Mesendoderm (in vitro differentiated cells): ENCODE measurements around the gene ZNF341.
A peak's percentile ranks its signal among the peaks of the same experiment; 100 is the strongest.

Experiments
- DNase-seq: peaks from one replicate; pipeline ENCODE4 v3.0.0; 2013
- H2AK5ac ChIP-seq: 2 replicates; pipeline ENCODE4 v1.6.1; 2013; ENCODE audit warnings: low read length, inconsistent platforms
- H2BK120ac ChIP-seq: 2 replicates; pipeline ENCODE4 v1.6.1; 2013; ENCODE audit warnings: low read depth, mild to moderate bottlenecking, low read length, moderate library complexity, mixed read lengths
- H2BK15ac ChIP-seq: replicated peaks from 2 replicates; pipeline ENCODE4 v1.6.1; 2013; ENCODE audit warnings: low read depth, mild to moderate bottlenecking, moderate library complexity
- H2BK5ac ChIP-seq: 2 replicates; pipeline ENCODE4 v1.6.1; 2013; ENCODE audit warnings: low read length, inconsistent platforms
- H3K18ac ChIP-seq: 2 replicates; pipeline ENCODE4 v1.6.1; 2013; ENCODE audit warnings: mild to moderate bottlenecking, low read length, mixed read lengths
- H3K23ac ChIP-seq: one replicate; pipeline ENCODE4 v1.6.1; 2013; ENCODE audit warnings: low read length
- H3K27ac ChIP-seq: 2 replicates; pipeline ENCODE4 v1.5.1; 2013; ENCODE audit warnings: low read depth, mild to moderate bottlenecking, inconsistent platforms, low read length, moderate library complexity
- H3K27me3 ChIP-seq: 2 replicates; pipeline ENCODE4 v1.6.1; 2013; ENCODE audit warnings: low read length, control low read depth, mild to moderate bottlenecking, inconsistent platforms; ENCODE audit not compliant: insufficient read depth, poor library complexity
- H3K36me3 ChIP-seq: 2 replicates; pipeline ENCODE4 v1.6.1; 2013; ENCODE audit warnings: low read length, inconsistent platforms; ENCODE audit not compliant: control insufficient read depth, insufficient read depth
- H3K4ac ChIP-seq: one replicate; pipeline ENCODE4 v1.6.1; 2013; ENCODE audit warnings: low read depth, mild to moderate bottlenecking, low read length, moderate library complexity
- H3K4me1 ChIP-seq: 2 replicates; pipeline ENCODE4 v1.6.1; 2013; ENCODE audit warnings: low read depth, low read length, inconsistent platforms; ENCODE audit not compliant: control insufficient read depth
- H3K4me2 ChIP-seq: 2 replicates; pipeline ENCODE4 v1.6.1; 2013; ENCODE audit warnings: low read length
- H3K4me3 ChIP-seq: 2 replicates; pipeline ENCODE4 v1.5.1; 2013; ENCODE audit warnings: mild to moderate bottlenecking, low read length
- H3K56ac ChIP-seq: one replicate; pipeline ENCODE4 v1.6.1; 2013; ENCODE audit warnings: low read length
- H3K79me1 ChIP-seq: 2 replicates; pipeline ENCODE4 v1.6.1; 2013; ENCODE audit warnings: low read length, inconsistent platforms
- H3K79me2 ChIP-seq: 2 replicates; pipeline ENCODE4 v1.6.1; 2013; ENCODE audit warnings: mild to moderate bottlenecking, low read length; ENCODE audit not compliant: control insufficient read depth, insufficient read depth
- H3K9ac ChIP-seq: 2 replicates; pipeline ENCODE4 v1.6.1; 2013; ENCODE audit warnings: low read length, inconsistent platforms
- H4K5ac ChIP-seq: one replicate; pipeline ENCODE4 v1.6.1; 2013; ENCODE audit warnings: low read length
- H4K8ac ChIP-seq: one replicate; pipeline ENCODE4 v1.6.1; 2013; ENCODE audit warnings: low read depth, mild to moderate bottlenecking, control low read depth, low read length, moderate library complexity
- WGBS: extraction: QIAGEN DNeasy Blood & Tissue Kit; methylation state at CpG from one replicate; pipeline ENCODE4 v1.1.7; 2013; ENCODE audit warnings: low lambda C conversion rate, missing lambda C conversion rate; ENCODE audit not compliant: insufficient coverage; ENCODE audit errors: extremely low coverage; 5-methylcytosine and 5-hydroxymethylcytosine counted together

ZNF341 gene

DNA sequence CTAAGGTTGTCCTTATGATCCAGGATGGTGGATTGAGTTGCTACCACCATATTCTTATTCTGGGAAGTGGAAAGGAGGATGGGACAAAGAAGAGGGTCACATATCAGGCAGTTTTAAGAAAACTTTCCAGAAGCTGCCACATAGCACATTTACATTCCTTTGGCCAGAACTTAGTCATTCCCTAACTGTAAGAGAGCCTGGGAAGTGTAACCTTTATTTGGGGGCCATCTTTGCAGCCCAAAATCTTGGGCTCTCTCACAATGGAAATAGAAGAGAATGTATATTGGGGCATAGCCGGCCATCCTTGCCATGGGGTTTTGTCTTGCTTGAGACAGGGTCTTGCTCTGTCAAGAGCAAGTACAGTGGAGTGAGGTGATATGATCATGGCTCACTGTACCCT lies 8.4 kb downstream of the ZNF341 start:
- Histone ChIP-seq H3K4me1 (no peaks in the 10 kb centered on the region), H3K56ac (no peak overlapping the region), H2BK5ac (no peak overlapping the region), H3K36me3 (no peaks in the 10 kb centered on the region), H3K23ac (no peak overlapping the region), H3K4me2 (no peak overlapping the region), H2BK120ac (no peak overlapping the region), H3K4me3 (no peak overlapping the region), H4K5ac (no peak overlapping the region), H3K79me2 (no peaks in the 10 kb centered on the region), H3K9ac (no peak overlapping the region), H3K79me1 (no peaks in the 10 kb centered on the region), H3K4ac (no peak overlapping the region), H3K18ac (no peak overlapping the region), H4K8ac (no peak overlapping the region), H2BK15ac (no peak overlapping the region), H3K27me3 (no peaks in the 10 kb centered on the region), H3K27ac (no peak overlapping the region), H2AK5ac (no peak overlapping the region)
- no CpG with 5 or more reads among the region's 1 CpG for WGBS
- DNase-seq = no peak

- Histone ChIP-seq H4K8ac (no peak overlapping the region), H3K23ac (no peak overlapping the region), H2BK120ac (no peak overlapping the region), H3K27ac (no peak overlapping the region), H2AK5ac (no peak overlapping the region), H3K4me2 (no peak overlapping the region), H3K36me3 (no peaks in the 10 kb centered on the region), H3K4ac (no peak overlapping the region), H3K79me1 (no peaks in the 10 kb centered on the region), H3K9ac (no peak overlapping the region), H3K18ac (no peak overlapping the region), H2BK15ac (no peak overlapping the region), H3K4me3 (no peak overlapping the region), H3K4me1 (no peaks in the 10 kb centered on the region), H4K5ac (no peak overlapping the region), H3K27me3 (no peaks in the 10 kb centered on the region), H3K56ac (no peak overlapping the region), H2BK5ac (no peak overlapping the region), H3K79me2 (no peaks in the 10 kb centered on the region)
- no peak for DNase-seq
- no CpG with 5 or more reads among the region's 3 CpGs for WGBS
Measured at GRCh38 chr20:33744181-33744580, 12.4 kb downstream of the ZNF341 start.

DNA sequence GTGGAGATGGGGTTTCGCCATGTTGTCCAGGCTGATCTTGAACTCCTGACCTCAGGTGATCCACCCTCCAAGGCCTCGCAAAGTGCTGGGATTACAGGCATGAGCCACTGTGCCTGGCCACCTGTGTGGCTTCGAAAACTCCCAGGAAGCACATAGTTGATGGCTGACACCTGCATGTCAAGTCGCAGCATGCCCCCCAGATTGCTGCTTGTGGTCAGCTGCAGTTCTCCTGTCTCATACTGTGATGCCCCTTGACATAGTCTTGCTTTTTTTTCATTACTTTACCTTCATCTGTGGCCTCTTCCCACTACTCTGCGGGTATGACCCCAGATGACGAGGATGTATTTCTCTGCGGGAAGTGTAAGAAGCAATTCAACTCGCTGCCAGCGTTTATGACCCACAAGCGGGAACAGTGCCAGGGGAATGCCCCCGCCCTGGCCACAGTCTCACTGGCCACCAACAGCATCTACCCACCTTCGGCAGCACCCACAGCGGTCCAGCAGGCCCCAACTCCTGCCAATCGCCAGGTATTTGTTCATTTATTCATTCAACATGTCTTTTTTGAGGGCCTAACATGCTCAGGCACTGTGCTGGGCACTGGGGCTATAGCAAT lies 13.1 kb downstream of the ZNF341 start:
- no peak overlapping the region for H3K9ac ChIP-seq
- H3K4me1 ChIP-seq = no peaks in the 10 kb centered on the region
- no peak overlapping the region for H3K4me2 ChIP-seq
- no peak overlapping the region for H4K5ac ChIP-seq
- H3K4ac ChIP-seq = no peak overlapping the region
- H3K36me3 ChIP-seq = no peaks in the 10 kb centered on the region
- no peak overlapping the region for H2AK5ac ChIP-seq
- no peak overlapping the region for H2BK120ac ChIP-seq
- WGBS = no CpG with 5 or more reads among the region's 14 CpGs
- H3K79me2 ChIP-seq = no peaks in the 10 kb centered on the region
- H3K56ac ChIP-seq = no peak overlapping the region
- no peak overlapping the region for H3K27ac ChIP-seq
- no peaks in the 10 kb centered on the region for H3K79me1 ChIP-seq
- no peak overlapping the region for H2BK5ac ChIP-seq
- no peak overlapping the region for H3K18ac ChIP-seq
- no peak for DNase-seq
- H2BK15ac ChIP-seq = no peak overlapping the region
- H3K4me3 ChIP-seq = no peak overlapping the region
- H3K23ac ChIP-seq = no peak overlapping the region
- H3K27me3 ChIP-seq = no peaks in the 10 kb centered on the region
- no peak overlapping the region for H4K8ac ChIP-seq

GRCh38 chr20:33746325-33746998 lies 14.7 kb downstream of the ZNF341 start:
- Histone ChIP-seq H2AK5ac (no peak overlapping the region), H3K79me1 (no peaks in the 10 kb centered on the region), H3K4ac (no peak overlapping the region), H3K4me2 (no peak overlapping the region), H4K8ac (no peak overlapping the region), H3K4me3 (no peak overlapping the region), H3K27me3 (no peaks in the 10 kb centered on the region), H3K4me1 (no peaks in the 10 kb centered on the region), H3K23ac (no peak overlapping the region), H3K27ac (no peak overlapping the region), H3K56ac (no peak overlapping the region), H3K9ac (no peak overlapping the region), H3K36me3 (no peaks in the 10 kb centered on the region), H3K79me2 (no peaks in the 10 kb centered on the region), H2BK120ac (no peak overlapping the region), H4K5ac (no peak overlapping the region), H2BK15ac (no peak overlapping the region), H3K18ac (no peak overlapping the region), H2BK5ac (no peak overlapping the region)
- WGBS = no CpG with 5 or more reads among the region's 12 CpGs
- peak; percentile 24 for DNase-seq

- DNase-seq = no peak
Measured at GRCh38 chr20:33751775-33752174, 20.0 kb downstream of the ZNF341 start.

DNA sequence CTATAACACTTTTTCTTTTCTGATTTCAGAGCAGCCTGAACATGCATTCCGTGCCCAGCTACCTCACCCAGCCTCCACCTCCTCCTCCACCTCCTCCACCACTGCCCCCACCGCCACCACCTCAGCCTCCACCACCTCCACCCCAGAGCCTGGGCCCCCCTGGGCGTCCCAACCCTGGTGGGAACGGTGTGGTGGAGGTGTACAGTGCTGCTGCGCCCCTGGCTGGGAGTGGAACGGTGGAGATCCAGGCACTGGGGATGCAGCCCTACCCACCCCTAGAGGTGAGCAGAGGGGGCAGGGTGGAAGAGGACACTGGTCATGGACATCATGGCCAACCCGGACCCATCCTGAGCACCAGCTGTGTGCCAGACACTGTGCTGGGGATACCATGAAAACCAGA lies 21.3 kb downstream of the ZNF341 start:
- Histone ChIP-seq H2BK5ac (no peak overlapping the region), H3K9ac (no peak overlapping the region), H3K79me1 (no peaks in the 10 kb centered on the region), H3K79me2 (no peaks in the 10 kb centered on the region), H3K36me3 (no peaks in the 10 kb centered on the region), H3K4me3 (no peak overlapping the region), H2BK120ac (no peak overlapping the region), H2AK5ac (no peak overlapping the region), H4K5ac (no peak overlapping the region), H3K23ac (no peak overlapping the region), H3K56ac (no peak overlapping the region), H3K18ac (no peak overlapping the region), H3K27me3 (no peaks in the 10 kb centered on the region), H3K4me2 (no peak overlapping the region), H3K4ac (no peak overlapping the region), H4K8ac (no peak overlapping the region), H3K4me1 (no peaks in the 10 kb centered on the region), H2BK15ac (no peak overlapping the region), H3K27ac (no peak overlapping the region)
- DNase-seq = no peak
- WGBS = no CpG with 5 or more reads among the region's 7 CpGs

More at GRCh38 chr20:33751775-33752174, 20.0 kb downstream of the ZNF341 start:
- H3K79me1 ChIP-seq = no peaks in the 10 kb centered on the region
- no peak overlapping the region for H3K23ac ChIP-seq
- no peaks in the 10 kb centered on the region for H3K79me2 ChIP-seq
- no peak overlapping the region for H3K4me2 ChIP-seq
- no peak overlapping the region for H4K5ac ChIP-seq
- H3K36me3 ChIP-seq = no peaks in the 10 kb centered on the region
- H3K4me1 ChIP-seq = no peaks in the 10 kb centered on the region
- H2BK120ac ChIP-seq = no peak overlapping the region
- no peak overlapping the region for H3K18ac ChIP-seq
- no peak overlapping the region for H3K56ac ChIP-seq
- H3K27me3 ChIP-seq = no peaks in the 10 kb centered on the region
- H3K9ac ChIP-seq = no peak overlapping the region
- no peak overlapping the region for H3K4me3 ChIP-seq
- WGBS = no CpG with 5 or more reads among the region's 4 CpGs
- no peak overlapping the region for H4K8ac ChIP-seq
- H2BK15ac ChIP-seq = no peak overlapping the region
- no peak overlapping the region for H2BK5ac ChIP-seq
- no peak overlapping the region for H3K4ac ChIP-seq
- H3K27ac ChIP-seq = no peak overlapping the region
- no peak overlapping the region for H2AK5ac ChIP-seq
